ENCODE results near the gene SPTBN1. TPM values are rescaled to one million over a fixed set of nuclear protein-coding genes. Genes with fewer than 3 reads are reported as not detected.
A peak's percentile ranks its signal among the peaks of the same experiment; 100 is the strongest.

Gene SPTBN1
- total and polyA plus RNA-seq, 2 of the 4 experiments (the other 2 are of a cell fraction) = 49.1 to 241 TPM

- no peak overlapping the region for H3K9ac ChIP-seq (ENCODE audit: low read depth, low read length)
- CTCF ChIA-PET = no interaction called here
- H3K18ac ChIP-seq (ENCODE audit: low read depth, low read length) = peak overlapping the region; percentile 95
- H4K8ac ChIP-seq (ENCODE audit: low read depth in 2 of 2, low read length in 2 of 2) = peak overlapping the region; percentile 13 to 52; a peak in 2 of 4 replicates
- in situ Hi-C loops (cut with MboI; ENCODE audit: low sequenced_read_pairs) (no loop called here), dilution Hi-C loops (cut with HindIII; ENCODE audit: low sequenced_read_pairs, unreplicated experiment) (no loop called here), intact Hi-C loops (cut with micrococcal nuclease) (no loop called here)
- H2BK20ac ChIP-seq (ENCODE audit: low read depth, low read length) = peak overlapping the region; percentile 28; the same call in 1 of the 2 replicates
- H3K4me1 ChIP-seq (ENCODE audit: control insufficient read depth, insufficient read depth, low read length) = peaks cover 23% of the 10 kb centered on the region
- no peak overlapping the region for H3K4me3 ChIP-seq (ENCODE audit: insufficient read depth, low read depth, low read length)
- peak; percentile 76 for DNase-seq
- TF ChIP-seq MAFK (IDR thresholded peaks at IDR 0.05; ENCODE audit: low read depth, low read length) (0 out of 2 replicates have a peak, but pooled peaks have one; percentile 26), CHD1 (IDR thresholded peaks at IDR 0.05; ENCODE audit: low read depth, low read length) (0 out of 2 replicates have a peak, but pooled peaks have one; percentile 47), CEBPB (IDR thresholded peaks at IDR 0.05; ENCODE audit: low read depth, low read length) (peak; percentile 100), BHLHE40 (IDR thresholded peaks at IDR 0.05; ENCODE audit: low read depth, low read length) (peak; percentile 15; the same call in 1 of the 2 replicates), FOS (IDR thresholded peaks at IDR 0.05; ENCODE audit: low read depth, low read length) (no peak), USF2 (IDR thresholded peaks at IDR 0.05; ENCODE audit: low read depth, low read length) (no peak), MAZ (IDR thresholded peaks at IDR 0.05; ENCODE audit: borderline replicate concordance, low read depth, low read length) (no peak)
- peak overlapping the region; percentile 82 for H4K5ac ChIP-seq (ENCODE audit: low read depth, low read length)
- no peaks in the 10 kb centered on the region for H3K27me3 ChIP-seq (ENCODE audit: control insufficient read depth, insufficient read depth, low read length)
- H2BK120ac ChIP-seq (ENCODE audit: low read depth, low read length) = peak overlapping the region; percentile 78
- no peak overlapping the region for H2AK9ac ChIP-seq (replicated peaks; ENCODE audit: low read depth, low read length, poor library complexity)
- H3K9me3 ChIP-seq (ENCODE audit: control insufficient read depth, insufficient read depth, low read length) = no peaks in the 10 kb centered on the region
- H4K91ac ChIP-seq (ENCODE audit: insufficient read depth, low read depth, low read length) = peak overlapping the region; percentile 49; the same call in 1 of the 2 replicates
- peaks cover 16 to 46% of the 10 kb centered on the region in 2 experiments; a peak in 3 of 4 replicates for H3K79me1 ChIP-seq (ENCODE audit: low read depth in 1 of 2, low read length in 2 of 2)
- peak; percentile 24 for ATAC-seq (ENCODE audit: low read depth)
- H3K56ac ChIP-seq (ENCODE audit: extremely low read depth, insufficient read depth, low read length) = no peak overlapping the region
- peak overlapping the region; percentile 82; the same call in 1 of the 2 replicates for H3K27ac ChIP-seq (ENCODE audit: insufficient read depth, low read length)
- BruUV-seq (replicated peaks) = no TSS peak
- POLR2A ChIA-PET (ENCODE audit: unreplicated experiment) = no interaction called here
- no CpG with 5 or more reads among the region's 7 CpGs for WGBS, 2 experiments (ENCODE audit: extremely low coverage in 2 of 2, insufficient read length in 1 of 2)
- H2AFZ ChIP-seq (replicated peaks; ENCODE audit: low read length, poor library complexity) = no peak overlapping the region
- peak overlapping the region; percentile 48; the same call in 2 of the 3 replicates for H2BK15ac ChIP-seq (ENCODE audit: low read depth, low read length)
- peak overlapping the region; percentile 63 for H3K4ac ChIP-seq (ENCODE audit: low read depth, low read length)
- H3K23ac ChIP-seq (ENCODE audit: low read depth, low read length) = no peak overlapping the region
- peaks cover 14% of the 10 kb centered on the region for H3K36me3 ChIP-seq (ENCODE audit: control insufficient read depth, insufficient read depth, low read length)
- H2BK5ac ChIP-seq (ENCODE audit: low read depth, low read length, poor library complexity, severe bottlenecking) = peak overlapping the region; percentile 81
- peak overlapping the region; percentile 71 for H3K14ac ChIP-seq (replicated peaks; ENCODE audit: low read depth, low read length)
- peaks cover 9% of the 10 kb centered on the region; the same call in 1 of the 2 replicates for H4K20me1 ChIP-seq (ENCODE audit: insufficient read depth, low read length)
- peak overlapping the region; percentile 94 for H2AK5ac ChIP-seq (ENCODE audit: low read depth, low read length)
- peak overlapping the region; percentile 57 for H3K4me2 ChIP-seq (ENCODE audit: low read depth, low read length)
- H3K9me1 ChIP-seq (ENCODE audit: insufficient read depth, low read length) = peaks cover 19% of the 10 kb centered on the region
Measured at GRCh38 chr2:54669677-54670484, 213.8 kb downstream of the SPTBN1 start.

Data from IMR-90 (cell line).